GM21529 (cell line): Measurements from ENCODE around the gene AZU1.
"Not testable (repeated sequence)": the region's sequence is repeated elsewhere in the genome, so short reads cannot be mapped to it uniquely, and the experiment has no call there.

Source experiments
- ATAC-seq: cut with Tn5 transposase; IDR thresholded peaks from one replicate; pipeline ENCODE4 v1.9.1; 2021; ENCODE audit not compliant: unreplicated experiment

The AZU1 gene

GRCh38 chr19:852136-853013 lies 24.7 kb downstream of the AZU1 start, which contains the start of gene ELANE:
Gene ELANE (plus strand): TSS chr19:852303. CDS start chr19:852329, 26 bp downstream.
- ATAC-seq: no peak

- no peak for ATAC-seq
Measured at GRCh38 chr19:853014-853585, 25.5 kb downstream of the AZU1 start.

DNA sequence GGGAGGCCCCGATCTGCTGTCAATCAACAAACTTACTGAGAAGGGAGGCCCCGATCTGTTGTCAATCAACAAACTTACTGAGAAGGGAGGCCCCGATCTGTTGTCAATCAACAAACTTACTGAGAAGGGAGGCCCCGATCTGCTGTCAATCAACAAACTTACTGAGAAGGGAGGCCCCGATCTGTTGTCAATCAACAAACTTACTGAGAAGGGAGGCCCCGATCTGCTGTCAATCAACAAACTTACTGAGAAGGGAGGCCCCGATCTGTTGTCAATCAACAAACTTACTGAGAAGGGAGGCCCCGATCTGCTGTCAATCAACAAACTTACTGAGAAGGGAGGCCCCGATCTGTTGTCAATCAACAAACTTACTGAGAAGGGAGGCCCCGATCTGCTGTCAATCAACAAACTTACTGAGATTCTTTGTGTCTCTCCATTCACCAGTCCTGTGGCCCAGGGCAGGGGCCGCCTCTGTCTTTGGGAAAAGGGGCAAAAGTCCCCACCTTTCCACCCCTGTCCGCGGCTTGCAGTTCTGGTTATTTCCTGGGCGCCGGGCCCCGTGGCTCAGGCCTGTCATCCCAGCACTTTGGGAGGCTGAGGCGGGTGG lies 26.1 kb downstream of the AZU1 start:
- ATAC-seq: not testable (repeated sequence)

DNA sequence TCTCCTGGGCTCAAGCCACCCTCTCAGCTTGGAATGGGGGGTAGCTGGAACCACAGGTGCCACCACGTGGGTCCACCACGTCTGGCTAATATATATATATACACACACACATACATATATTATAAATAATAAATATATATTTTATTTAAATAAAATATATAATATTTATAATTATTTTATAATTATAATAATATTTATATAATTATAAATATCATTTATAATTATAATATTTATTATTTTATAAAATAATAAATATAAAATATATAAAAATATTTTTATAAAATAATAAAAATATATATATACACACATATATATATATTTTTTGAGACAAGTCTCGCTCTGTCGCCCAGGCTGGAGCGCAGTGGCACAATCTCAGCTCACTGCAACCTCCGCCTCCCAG lies 26.9 kb downstream of the AZU1 start:
- no peak for ATAC-seq

GRCh38 chr19:855142-855541 lies 27.5 kb downstream of the AZU1 start:
- ATAC-seq: no peak

- ATAC-seq: no peak
Measured at GRCh38 chr19:855566-856120, 28.0 kb downstream of the AZU1 start.

GRCh38 chr19:858284-858683 lies 30.6 kb downstream of the AZU1 start:
- no peak for ATAC-seq

DNA sequence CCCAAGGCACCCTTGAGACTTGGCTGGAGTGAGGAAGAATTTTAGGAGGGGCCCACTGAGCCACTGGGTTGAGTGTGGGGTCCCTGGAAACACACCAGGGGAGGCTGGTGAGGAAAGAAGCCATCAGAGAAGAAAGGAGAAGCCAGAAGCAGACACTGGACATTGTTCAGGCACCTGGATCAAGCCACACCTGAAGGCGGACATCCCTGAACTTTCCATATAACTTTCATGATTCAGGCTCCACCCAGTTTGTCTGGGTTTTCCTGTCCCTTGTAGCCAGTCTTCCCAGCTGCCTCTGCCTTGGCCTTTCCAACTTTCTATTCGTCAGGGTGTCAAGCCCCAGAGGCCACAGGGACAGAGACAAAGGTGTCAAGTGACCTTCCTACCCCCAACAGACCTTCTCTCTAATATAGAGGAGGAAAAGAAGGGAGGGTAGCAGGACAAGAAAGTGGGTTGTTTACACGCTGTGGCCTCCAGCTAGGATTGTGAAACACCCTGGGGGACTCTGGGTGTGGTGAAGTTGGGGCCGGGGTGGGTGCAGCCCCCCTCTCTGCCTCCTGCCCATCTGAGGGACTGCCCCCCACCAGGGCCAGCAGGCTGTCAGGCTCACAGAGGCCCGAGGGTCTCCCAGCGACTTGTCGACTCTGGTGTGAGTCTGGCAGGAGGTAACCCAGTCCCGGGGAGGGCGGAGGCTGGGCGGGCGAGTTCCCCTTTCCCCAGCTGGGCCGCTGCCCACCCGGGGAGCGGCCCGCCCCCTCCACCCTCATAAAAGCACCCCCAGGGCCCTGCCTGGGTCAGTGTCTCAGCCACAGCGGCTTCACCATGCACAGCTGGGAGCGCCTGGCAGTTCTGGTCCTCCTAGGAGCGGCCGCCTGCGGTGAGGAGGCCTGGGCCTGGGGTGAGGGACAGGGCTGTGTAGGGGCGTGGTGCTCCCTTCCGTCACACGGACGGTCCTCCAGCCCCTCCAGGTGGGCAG lies 31.5 kb downstream of the AZU1 start, which contains the start of gene CFD:
Gene CFD (plus strand): TSS at position 797 of the 976 bp plus-strand sequence. CDS start 26 bp downstream, at position 823.
- ATAC-seq: no peak

GRCh38 chr19:861141-861755 lies 33.6 kb downstream of the AZU1 start:
- ATAC-seq: no peak

DNA sequence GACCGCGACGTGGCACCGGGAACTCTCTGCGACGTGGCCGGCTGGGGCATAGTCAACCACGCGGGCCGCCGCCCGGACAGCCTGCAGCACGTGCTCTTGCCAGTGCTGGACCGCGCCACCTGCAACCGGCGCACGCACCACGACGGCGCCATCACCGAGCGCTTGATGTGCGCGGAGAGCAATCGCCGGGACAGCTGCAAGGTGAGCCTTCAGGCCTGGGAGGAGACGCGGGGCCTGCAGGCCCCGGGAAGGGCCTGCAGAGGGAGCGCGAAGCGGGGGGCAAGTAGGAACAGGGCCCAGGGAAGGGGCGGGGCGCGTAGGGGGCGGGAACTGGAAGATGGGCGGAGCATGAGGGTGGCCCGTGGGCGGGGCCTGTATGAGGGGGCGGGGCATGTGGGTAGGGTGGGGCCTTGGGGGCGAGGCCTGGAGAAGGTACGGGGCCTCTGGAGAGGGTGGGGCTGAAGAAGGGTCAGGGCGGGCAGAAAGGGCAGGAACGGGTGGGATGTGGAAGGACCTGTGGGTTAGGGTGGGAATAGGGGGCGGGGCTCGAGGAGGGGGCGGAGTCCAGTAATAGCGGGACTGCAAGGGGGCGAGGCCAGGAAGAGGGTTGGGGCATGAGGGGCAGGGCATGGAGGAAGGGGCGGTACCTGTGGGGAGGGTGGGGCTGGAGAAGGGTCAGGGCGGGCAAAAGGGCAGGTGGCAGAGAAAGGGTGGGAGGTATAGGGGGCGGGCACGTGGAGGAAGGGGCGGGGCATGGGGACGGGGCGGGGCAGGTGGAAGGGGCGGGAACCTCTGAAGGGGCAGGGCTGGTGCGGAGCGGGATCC lies 34.3 kb downstream of the AZU1 start:
- no peak for ATAC-seq

DNA sequence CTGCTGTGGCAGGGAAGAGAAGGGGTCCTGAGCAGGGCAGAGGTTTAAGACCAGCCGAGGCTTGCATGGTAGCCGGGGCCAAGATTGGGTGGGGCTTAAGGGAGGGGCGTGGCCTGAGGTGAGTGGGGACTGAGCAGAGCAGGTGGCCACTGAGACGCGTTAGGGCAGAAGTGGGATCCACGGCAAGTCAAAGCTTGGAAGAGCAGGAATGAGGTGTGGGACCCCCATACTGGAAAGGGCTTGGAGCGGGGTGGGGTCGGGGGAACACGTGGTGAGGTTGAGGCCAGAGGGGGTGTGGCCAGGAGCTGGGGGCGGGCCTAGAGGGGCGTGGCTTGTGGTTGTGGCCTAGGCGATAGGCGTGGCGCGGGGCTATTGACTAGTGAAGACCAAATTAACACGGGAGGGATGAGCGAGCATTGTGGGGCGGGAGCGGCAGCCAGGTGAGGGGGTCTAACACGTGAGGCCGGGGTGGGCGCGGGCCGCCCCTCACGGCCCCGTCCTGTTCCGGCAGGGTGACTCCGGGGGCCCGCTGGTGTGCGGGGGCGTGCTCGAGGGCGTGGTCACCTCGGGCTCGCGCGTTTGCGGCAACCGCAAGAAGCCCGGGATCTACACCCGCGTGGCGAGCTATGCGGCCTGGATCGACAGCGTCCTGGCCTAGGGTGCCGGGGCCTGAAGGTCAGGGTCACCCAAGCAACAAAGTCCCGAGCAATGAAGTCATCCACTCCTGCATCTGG lies 35.1 kb downstream of the AZU1 start:
- no peak for ATAC-seq

- no peak for ATAC-seq
Measured at GRCh38 chr19:863315-863620, 35.6 kb downstream of the AZU1 start.

GRCh38 chr19:866769-867300 lies 39.2 kb downstream of the AZU1 start:
- no peak for ATAC-seq

GRCh38 chr19:867301-867793 lies 39.7 kb downstream of the AZU1 start:
- no peak for ATAC-seq

DNA sequence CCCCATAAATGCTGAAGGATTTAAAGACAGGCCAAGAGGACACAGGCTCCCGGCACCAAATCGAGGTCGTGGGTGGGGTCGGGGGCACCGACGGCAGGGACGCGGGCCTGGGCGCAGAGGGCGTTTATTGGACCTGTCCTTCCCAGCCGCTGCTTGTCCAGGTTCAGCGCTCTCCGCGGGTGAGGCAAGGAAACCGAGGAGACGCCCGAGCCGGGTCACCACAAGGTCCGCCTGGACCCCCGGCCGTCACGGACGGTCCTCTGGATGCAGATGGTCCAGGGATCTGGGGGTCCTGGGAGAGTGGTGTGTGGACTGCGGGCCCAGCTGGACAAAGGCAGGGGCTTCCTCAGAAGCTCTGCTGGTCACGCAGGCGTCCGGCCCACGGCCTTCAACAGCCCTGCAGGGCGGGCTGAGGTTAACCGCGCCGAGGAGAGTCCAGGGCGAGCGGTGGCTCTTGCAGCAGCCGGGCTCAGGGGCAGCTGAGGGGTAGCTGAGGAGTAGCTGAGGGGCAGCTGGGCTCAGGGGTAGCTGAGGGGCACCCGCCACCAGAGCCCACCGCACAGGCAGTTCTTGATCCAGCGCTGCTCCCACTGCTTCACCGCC lies 40.3 kb downstream of the AZU1 start:
- no peak for ATAC-seq

- ATAC-seq: no peak
Measured at GRCh38 chr19:868458-869244, 41.0 kb downstream of the AZU1 start.
